HEK293T (cell line): ENCODE data around the gene CLCA1.

ENCODE experiments used
- CTCF ChIA-PET: fragments of 350-600 bp; formaldehyde crosslinking; extraction: SDS; loops from one replicate; lab custom pipeline; 2021; ENCODE audit warnings: antibody characterized with exemption, inconsistent platforms; lab: Yijun Ruan, JAX
- POLR2A ChIA-PET: fragments of 350-600 bp; formaldehyde crosslinking; extraction: SDS; loops from one replicate; lab custom pipeline; 2020; ENCODE audit warnings: antibody characterized with exemption, inconsistent platforms; lab: Yijun Ruan, JAX
- DNase-seq: peaks from one replicate; pipeline ENCODE4 v3.0.0; 2012; ENCODE audit warnings: mixed read lengths; ENCODE audit errors: extremely low spot score
- ARNT ChIP-seq: fragments of 450-650 bp; IDR thresholded peaks from 2 replicates; pipeline ENCODE4 v1.6.1; 2017; ENCODE audit warnings: mild to moderate bottlenecking
- BHLHE40 ChIP-seq: fragments of 450-650 bp; IDR thresholded peaks from 2 replicates; pipeline ENCODE4 v1.6.1; 2016; ENCODE audit warnings: mild to moderate bottlenecking, moderate library complexity, borderline replicate concordance
- CTBP1 ChIP-seq: fragments of 450-650 bp; IDR thresholded peaks from 2 replicates; pipeline ENCODE4 v1.6.1; 2016; ENCODE audit warnings: borderline replicate concordance
- ELF4 ChIP-seq: fragments of 450-650 bp; IDR thresholded peaks from 2 replicates; pipeline ENCODE4 v1.6.1; 2017; ENCODE audit warnings: antibody characterized with exemption
- FOXA1 ChIP-seq: fragments of 450-650 bp; IDR thresholded peaks from 2 replicates; pipeline ENCODE4 v1.6.1; 2016; ENCODE audit warnings: mild to moderate bottlenecking
- FOXK2 ChIP-seq: fragments of 450-650 bp; IDR thresholded peaks from 2 replicates; pipeline ENCODE4 v1.6.1; 2016; ENCODE audit warnings: mild to moderate bottlenecking
- FOXM1 ChIP-seq: fragments of 450-650 bp; IDR thresholded peaks from 2 replicates; pipeline ENCODE4 v1.6.1; 2017; ENCODE audit warnings: mild to moderate bottlenecking, borderline replicate concordance
- HDGF ChIP-seq: fragments of 450-650 bp; IDR thresholded peaks from 2 replicates; pipeline ENCODE4 v1.6.1; 2017; ENCODE audit warnings: antibody characterized with exemption, borderline replicate concordance
- L3MBTL2 ChIP-seq: fragments of 450-650 bp; conservative IDR thresholded peaks from 2 replicates; pipeline ENCODE4 v1.6.1; 2016; ENCODE audit warnings: mild to moderate bottlenecking
- LEF1 ChIP-seq: fragments of 450-650 bp; IDR thresholded peaks from 2 replicates; pipeline ENCODE4 v1.6.1; 2017; ENCODE audit warnings: mild to moderate bottlenecking, borderline replicate concordance
- NFRKB ChIP-seq: fragments of 450-650 bp; IDR thresholded peaks from 2 replicates; pipeline ENCODE4 v1.6.1; 2016; ENCODE audit warnings: mild to moderate bottlenecking, moderate library complexity
- SP1 ChIP-seq: fragments of 450-650 bp; IDR thresholded peaks from 2 replicates; pipeline ENCODE4 v1.6.1; 2017
- SUZ12 ChIP-seq: fragments of 450-650 bp; IDR thresholded peaks from 2 replicates; pipeline ENCODE4 v1.6.1; 2016; ENCODE audit warnings: mild to moderate bottlenecking
- TARDBP ChIP-seq: fragments of 450-650 bp; IDR thresholded peaks from 2 replicates; pipeline ENCODE4 v1.6.1; 2016
- ZNF384 ChIP-seq: fragments of 450-650 bp; IDR thresholded peaks from 2 replicates; pipeline ENCODE4 v1.6.1; 2016
- TF ChIP-seq, protein P1 (sequence below): fragments of 450-650 bp; IDR thresholded peaks from 2 replicates; pipeline ENCODE4 v1.6.1; 2016

Gene CLCA1

GRCh38 chr1:86521522-86521891, 52.8 kb downstream of the CLCA1 start:
- DNase-seq = no peak
- CTCF ChIA-PET = no interaction called here
- POLR2A ChIA-PET = no interaction called here
- TF ChIP-seq FOXA1 = no peak
- no peak for TF ChIP-seq TARDBP
- TF ChIP-seq HDGF = no peak
- no peak for TF ChIP-seq CTBP1
- TF ChIP-seq L3MBTL2 = no peak
- TF ChIP-seq FOXK2 = no peak
- TF ChIP-seq, protein P1, sequence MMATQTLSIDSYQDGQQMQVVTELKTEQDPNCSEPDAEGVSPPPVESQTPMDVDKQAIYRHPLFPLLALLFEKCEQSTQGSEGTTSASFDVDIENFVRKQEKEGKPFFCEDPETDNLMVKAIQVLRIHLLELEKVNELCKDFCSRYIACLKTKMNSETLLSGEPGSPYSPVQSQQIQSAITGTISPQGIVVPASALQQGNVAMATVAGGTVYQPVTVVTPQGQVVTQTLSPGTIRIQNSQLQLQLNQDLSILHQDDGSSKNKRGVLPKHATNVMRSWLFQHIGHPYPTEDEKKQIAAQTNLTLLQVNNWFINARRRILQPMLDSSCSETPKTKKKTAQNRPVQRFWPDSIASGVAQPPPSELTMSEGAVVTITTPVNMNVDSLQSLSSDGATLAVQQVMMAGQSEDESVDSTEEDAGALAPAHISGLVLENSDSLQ = no peak
- TF ChIP-seq FOXM1 = no peak
- no peak for TF ChIP-seq BHLHE40
- TF ChIP-seq ZNF384 = no peak
- TF ChIP-seq SUZ12 = no peak
- TF ChIP-seq NFRKB = no peak
- TF ChIP-seq ELF4 = no peak
- no peak for TF ChIP-seq ARNT
- no peak for TF ChIP-seq LEF1
- no peak for TF ChIP-seq SP1

DNA sequence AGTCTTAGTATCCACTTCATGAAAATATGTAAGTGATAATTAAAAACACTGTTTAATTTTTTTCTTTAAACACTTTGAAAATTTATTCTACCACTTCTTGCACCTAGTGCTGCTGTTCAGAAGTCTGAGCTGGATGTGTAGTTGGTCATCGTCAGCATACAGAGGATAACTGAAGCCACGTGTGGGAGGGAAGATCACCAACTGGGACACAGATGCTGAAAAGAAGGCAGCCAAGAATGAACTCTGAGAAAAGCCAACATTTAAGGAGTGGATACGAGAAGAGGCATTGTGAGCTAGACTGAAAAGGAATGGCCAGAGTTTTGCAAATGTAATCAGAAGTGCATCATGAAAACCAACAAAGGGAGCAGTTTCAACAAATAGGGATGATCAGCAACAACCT, 53.5 kb downstream of the CLCA1 start:
- DNase-seq = no peak
- no peak for TF ChIP-seq ZNF384
- TF ChIP-seq SUZ12 = no peak
- TF ChIP-seq, protein P1 = no peak
- TF ChIP-seq LEF1 = no peak
- no peak for TF ChIP-seq ARNT
- TF ChIP-seq FOXM1 = no peak
- POLR2A ChIA-PET = no interaction called here
- CTCF ChIA-PET = no interaction called here

GRCh38 chr1:86523670-86524354, 55.1 kb downstream of the CLCA1 start:
- TF ChIP-seq FOXK2 = no peak
- no peak for TF ChIP-seq ELF4
- TF ChIP-seq L3MBTL2 = no peak
- TF ChIP-seq FOXM1 = no peak
- TF ChIP-seq TARDBP = no peak
- TF ChIP-seq FOXA1 = no peak
- no peak for TF ChIP-seq LEF1
- no peak for TF ChIP-seq NFRKB
- no peak for TF ChIP-seq HDGF
- TF ChIP-seq CTBP1 = no peak
- TF ChIP-seq BHLHE40 = no peak
- no peak for TF ChIP-seq ZNF384
- TF ChIP-seq SUZ12 = no peak
- no peak for TF ChIP-seq ARNT
- TF ChIP-seq SP1 = no peak
- TF ChIP-seq, protein P1 = no peak
- POLR2A ChIA-PET = no interaction called here
- CTCF ChIA-PET = no interaction called here
- DNase-seq = no peak

GRCh38 chr1:86527306-86527705, 58.6 kb downstream of the CLCA1 start:
- CTCF ChIA-PET = no interaction called here
- POLR2A ChIA-PET = no interaction called here
- no peak for DNase-seq
- TF ChIP-seq NFRKB (no peak), ZNF384 (no peak), FOXK2 (no peak), SP1 (no peak), FOXA1 (no peak), ELF4 (no peak), TARDBP (no peak), CTBP1 (no peak), ARNT (no peak), FOXM1 (no peak)

DNA sequence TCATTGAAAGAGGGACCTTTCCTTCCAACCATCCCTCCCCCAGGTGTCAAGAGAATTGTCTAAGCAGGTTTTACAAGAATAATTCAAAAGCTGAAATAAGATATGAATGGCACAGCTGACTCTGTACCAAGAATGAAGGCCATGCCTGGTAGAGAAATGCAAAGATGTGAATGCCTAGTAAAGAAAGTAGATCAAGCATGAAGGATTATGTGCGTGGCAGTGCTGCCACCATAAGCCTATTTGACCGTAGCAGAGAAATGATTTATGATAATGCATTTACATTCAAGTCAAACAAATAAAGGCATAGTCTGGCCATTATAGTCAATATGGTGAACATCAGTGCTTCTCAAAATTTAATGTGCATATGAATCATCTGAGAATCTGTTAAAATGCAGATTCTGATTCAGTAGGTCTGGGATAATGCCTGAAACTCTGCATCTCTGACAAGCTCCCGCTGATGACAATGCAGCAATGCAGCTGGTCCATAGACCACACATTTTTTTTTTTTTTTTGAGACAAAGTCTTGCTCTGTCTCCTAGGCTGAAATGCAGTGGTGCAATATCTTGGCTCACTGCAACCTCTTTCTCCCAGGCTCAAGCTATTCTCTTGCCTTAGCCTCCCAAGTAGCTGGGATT, 61.6 kb downstream of the CLCA1 start:
- DNase-seq = no peak
- ChIA-PET CTCF (no interaction called here), POLR2A (no interaction called here)
- TF ChIP-seq ARNT (no peak), ZNF384 (no peak), CTBP1 (no peak), LEF1 (no peak), BHLHE40 (no peak), ELF4 (no peak), FOXK2 (no peak), SP1 (no peak), SUZ12 (no peak), L3MBTL2 (no peak), NFRKB (no peak), FOXA1 (no peak), FOXM1 (no peak), TARDBP (no peak), HDGF (no peak)
- TF ChIP-seq, protein P1 = no peak
